Neutrophil (primary cell): ENCODE data around the gene FADS2.

Experiments used
- H3K27ac ChIP-seq: fragments of 200-600 bp; sonication (generic); 2 replicates; pipeline ENCODE4 v1.5.1; 2016; ENCODE audit warnings: mild to moderate bottlenecking, moderate library complexity
- H3K27me3 ChIP-seq: fragments of 200-600 bp; sonication (generic); 2 replicates; pipeline ENCODE4 v1.6.0; 2016; ENCODE audit warnings: mild to moderate bottlenecking
- H3K36me3 ChIP-seq: fragments of 200-600 bp; sonication (generic); 2 replicates; pipeline ENCODE4 v1.5.1; 2017
- H3K4me1 ChIP-seq, 2 experiments: fragments of 200-600 bp in 1 of 2; sonication (generic) in 1 of 2; 1 replicate in 1 of 2; 2 replicates in 1 of 2; pipeline versions ENCODE4 v1.5.1 to v1.6.1; 2013 to 2016; ENCODE audit warnings: low read depth in 1 of 2, low read length in 1 of 2, mild to moderate bottlenecking in 1 of 2, moderate library complexity in 1 of 2; ENCODE audit not compliant: control insufficient read depth in 1 of 2, insufficient read depth in 1 of 2
- H3K4me3 ChIP-seq, 2 experiments: fragments of 200-600 bp in 1 of 2; sonication (generic) in 1 of 2; 1 replicate in 1 of 2; 2 replicates in 1 of 2; pipeline ENCODE4 v1.5.1; 2013 to 2016; ENCODE audit warnings: low read depth in 1 of 2, low read length in 1 of 2, mild to moderate bottlenecking in 1 of 2, moderate library complexity in 1 of 2
- H3K9me3 ChIP-seq: fragments of 200-600 bp; sonication (generic); 2 replicates; pipeline ENCODE4 v1.5.1; 2016
- CTCF ChIP-seq: fragments of 200-600 bp; sonication (generic); IDR thresholded peaks from 2 replicates; pipeline ENCODE4 v1.5.1; 2016; ENCODE audit warnings: antibody characterized with exemption

FADS2 gene

GRCh38 chr11:61827571-61828378 is at the start of gene FADS2:
FADS2 (plus strand) TSS chr11:61828300; CDS start chr11:61828391, 91 bp downstream.
- Histone ChIP-seq H3K27me3 (peaks cover 95% of the 10 kb centered on the region), H3K36me3 (no peaks in the 10 kb centered on the region), H3K27ac (peak within 1 kb of the TSS; percentile 86), H3K9me3 (no peaks in the 10 kb centered on the region), H3K4me3 (peak within 1 kb of the TSS; percentile 73 to 84), H3K4me1 (peaks cover 25 to 35% of the 10 kb centered on the region in 2 experiments)
- peak; percentile 9 for TF ChIP-seq CTCF

- Histone ChIP-seq H3K36me3 (peaks cover 6% of the 10 kb centered on the region), H3K9me3 (no peaks in the 10 kb centered on the region), H3K27me3 (peaks cover 26% of the 10 kb centered on the region), H3K27ac (no peak overlapping the region), H3K4me1 (peaks cover 8 to 9% of the 10 kb centered on the region in 2 experiments), H3K4me3 (no peak overlapping the region)
- TF ChIP-seq CTCF = no peak
These were observed 49.7 kb upstream of the FADS2 start for GRCh38 chr11:61778357-61778886.

GRCh38 chr11:61778920-61779650 is 49.0 kb upstream of the FADS2 start:
- peaks cover 8 to 9% of the 10 kb centered on the region in 2 experiments for H3K4me1 ChIP-seq
- peaks cover 13% of the 10 kb centered on the region for H3K36me3 ChIP-seq
- H3K9me3 ChIP-seq = no peaks in the 10 kb centered on the region
- H3K27me3 ChIP-seq = peaks cover 26% of the 10 kb centered on the region
- H3K27ac ChIP-seq = no peak overlapping the region
- no peak overlapping the region for H3K4me3 ChIP-seq
- TF ChIP-seq CTCF = no peak

GRCh38 chr11:61779666-61780525 is 48.2 kb upstream of the FADS2 start:
- Histone ChIP-seq H3K9me3 (no peaks in the 10 kb centered on the region), H3K36me3 (peaks cover 21% of the 10 kb centered on the region), H3K4me3 (no peak overlapping the region), H3K4me1 (peaks cover 8 to 9% of the 10 kb centered on the region in 2 experiments), H3K27ac (no peak overlapping the region), H3K27me3 (peaks cover 26% of the 10 kb centered on the region)
- TF ChIP-seq CTCF = no peak

GRCh38 chr11:61780581-61781162 is 47.4 kb upstream of the FADS2 start:
- Histone ChIP-seq H3K4me1 (peaks cover 8 to 9% of the 10 kb centered on the region in 2 experiments), H3K9me3 (no peaks in the 10 kb centered on the region), H3K27ac (no peak overlapping the region), H3K4me3 (no peak overlapping the region), H3K27me3 (peaks cover 26% of the 10 kb centered on the region), H3K36me3 (peaks cover 29% of the 10 kb centered on the region)
- TF ChIP-seq CTCF = no peak
